ENCODE results near the gene STKLD1.
"Not testable (repeated sequence)": the region's sequence is repeated elsewhere in the genome, so short reads cannot be mapped to it uniquely, and the experiment has no call there.

The STKLD1 gene

GRCh38 chr9:133386338-133386737 lies 10.2 kb downstream of the STKLD1 start:
- no peak for DNase-seq (ENCODE audit: low read depth)

GRCh38 chr9:133387680-133388079 lies 11.5 kb downstream of the STKLD1 start:
- DNase-seq (ENCODE audit: low read depth) = no peak

- no peak for DNase-seq (ENCODE audit: low read depth)
Measured at GRCh38 chr9:133389025-133389557, 12.9 kb downstream of the STKLD1 start.

- DNase-seq (ENCODE audit: low read depth) = no peak
Measured at GRCh38 chr9:133389562-133389961, 13.4 kb downstream of the STKLD1 start.

GRCh38 chr9:133390713-133391112 lies 14.5 kb downstream of the STKLD1 start:
- no peak for DNase-seq (ENCODE audit: low read depth)

GRCh38 chr9:133391449-133391848 lies 15.3 kb downstream of the STKLD1 start:
- DNase-seq (ENCODE audit: low read depth) = not testable (repeated sequence)

- not testable (repeated sequence) for DNase-seq (ENCODE audit: low read depth)
Measured at GRCh38 chr9:133392308-133392707, 16.1 kb downstream of the STKLD1 start.

GRCh38 chr9:133393399-133393798 lies 17.2 kb downstream of the STKLD1 start:
- DNase-seq (ENCODE audit: low read depth) = no peak

GRCh38 chr9:133394687-133395271 lies 18.6 kb downstream of the STKLD1 start:
- no peak for DNase-seq (ENCODE audit: low read depth)

- no peak for DNase-seq (ENCODE audit: low read depth)
Measured at GRCh38 chr9:133396952-133397351, 20.8 kb downstream of the STKLD1 start.

- DNase-seq (ENCODE audit: low read depth) = no peak
Measured at GRCh38 chr9:133397370-133397769, 21.2 kb downstream of the STKLD1 start.

- DNase-seq (ENCODE audit: low read depth) = no peak
Measured at GRCh38 chr9:133397895-133398294, 21.7 kb downstream of the STKLD1 start.

GRCh38 chr9:133400292-133400691 lies 24.1 kb downstream of the STKLD1 start:
- DNase-seq (ENCODE audit: low read depth) = no peak

- DNase-seq (ENCODE audit: low read depth) = no peak
Measured at GRCh38 chr9:133401588-133401987, 25.4 kb downstream of the STKLD1 start.

- no peak for DNase-seq (ENCODE audit: low read depth)
Measured at GRCh38 chr9:133402689-133403088, 26.5 kb downstream of the STKLD1 start.

GRCh38 chr9:133403766-133404453 lies 27.7 kb downstream of the STKLD1 start:
- DNase-seq (ENCODE audit: low read depth) = peak; percentile 49

GRCh38 chr9:133404454-133405002 lies 28.4 kb downstream of the STKLD1 start:
- DNase-seq (ENCODE audit: low read depth) = no peak

- DNase-seq (ENCODE audit: low read depth) = no peak
Measured at GRCh38 chr9:133405508-133406438, 29.6 kb downstream of the STKLD1 start.

GRCh38 chr9:133406480-133407307 lies 30.5 kb downstream of the STKLD1 start:
- DNase-seq (ENCODE audit: low read depth) = peak; percentile 70

- DNase-seq (ENCODE audit: low read depth) = no peak
Measured at GRCh38 chr9:133408042-133408441, 31.9 kb downstream of the STKLD1 start.

GRCh38 chr9:133415170-133415569 lies 39.0 kb downstream of the STKLD1 start:
- DNase-seq (ENCODE audit: low read depth) = no peak
